Fibroblast of pulmonary artery (primary cell): ENCODE data around the gene CSGALNACT2.

Experiments used
- DNase-seq: peaks from one replicate; pipeline ENCODE4 v3.0.0-alpha.2; 2010; ENCODE audit warnings: low read depth
- H3K4me3 ChIP-seq: replicated peaks from 2 replicates; pipeline ENCODE4 v1.5.1; 2011; ENCODE audit warnings: low read depth, mild to moderate bottlenecking, control low read depth, low read length, moderate library complexity
- CTCF ChIP-seq: IDR thresholded peaks from 2 replicates; pipeline ENCODE4 v1.5.1; 2011; ENCODE audit warnings: mild to moderate bottlenecking, control low read depth, low read length, inconsistent platforms; ENCODE audit errors: missing control alignments

CSGALNACT2 gene

DNA sequence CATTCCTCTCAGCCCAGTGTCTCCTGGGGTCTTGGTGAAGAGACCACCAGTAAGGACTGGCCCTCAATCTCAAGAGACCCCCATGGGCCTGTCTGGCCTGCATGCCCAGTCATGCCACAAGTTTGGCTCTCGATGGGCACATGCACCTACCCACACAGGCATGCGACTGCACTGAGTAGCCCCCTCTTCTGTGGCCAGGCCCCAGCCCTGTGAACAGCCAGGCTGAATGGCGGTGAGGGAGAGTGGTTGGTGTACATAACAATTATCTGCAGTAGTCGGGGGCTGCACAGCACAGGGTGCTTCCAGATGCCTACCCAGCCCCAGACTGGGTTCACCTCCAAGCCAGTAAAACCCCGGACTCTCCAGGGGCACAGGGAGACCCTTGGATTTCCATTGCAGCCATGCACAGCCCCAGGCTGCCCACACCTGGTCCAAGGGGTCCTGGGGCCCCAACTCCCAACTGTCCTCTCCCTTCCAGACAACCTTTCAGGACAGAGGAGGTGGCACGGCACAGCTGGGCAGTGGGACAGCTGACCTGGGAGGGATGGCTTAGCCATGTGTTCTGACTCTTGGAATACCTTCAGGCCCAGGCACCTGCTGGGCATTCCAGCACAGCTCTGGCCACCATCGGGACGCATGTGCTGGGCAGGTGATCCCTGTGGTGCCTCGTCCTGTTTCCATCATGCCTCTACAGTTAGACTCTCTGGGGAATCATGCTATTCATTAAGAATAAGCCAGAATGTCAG, 21.0 kb upstream of the CSGALNACT2 start:
- no peak for DNase-seq
- H3K4me3 ChIP-seq = no peak overlapping the region
- TF ChIP-seq CTCF = no peak

- no peak for TF ChIP-seq CTCF
- no peak for DNase-seq
- no peak overlapping the region for H3K4me3 ChIP-seq
Measured at GRCh38 chr10:43117777-43118583, 20.3 kb upstream of the CSGALNACT2 start.

DNA sequence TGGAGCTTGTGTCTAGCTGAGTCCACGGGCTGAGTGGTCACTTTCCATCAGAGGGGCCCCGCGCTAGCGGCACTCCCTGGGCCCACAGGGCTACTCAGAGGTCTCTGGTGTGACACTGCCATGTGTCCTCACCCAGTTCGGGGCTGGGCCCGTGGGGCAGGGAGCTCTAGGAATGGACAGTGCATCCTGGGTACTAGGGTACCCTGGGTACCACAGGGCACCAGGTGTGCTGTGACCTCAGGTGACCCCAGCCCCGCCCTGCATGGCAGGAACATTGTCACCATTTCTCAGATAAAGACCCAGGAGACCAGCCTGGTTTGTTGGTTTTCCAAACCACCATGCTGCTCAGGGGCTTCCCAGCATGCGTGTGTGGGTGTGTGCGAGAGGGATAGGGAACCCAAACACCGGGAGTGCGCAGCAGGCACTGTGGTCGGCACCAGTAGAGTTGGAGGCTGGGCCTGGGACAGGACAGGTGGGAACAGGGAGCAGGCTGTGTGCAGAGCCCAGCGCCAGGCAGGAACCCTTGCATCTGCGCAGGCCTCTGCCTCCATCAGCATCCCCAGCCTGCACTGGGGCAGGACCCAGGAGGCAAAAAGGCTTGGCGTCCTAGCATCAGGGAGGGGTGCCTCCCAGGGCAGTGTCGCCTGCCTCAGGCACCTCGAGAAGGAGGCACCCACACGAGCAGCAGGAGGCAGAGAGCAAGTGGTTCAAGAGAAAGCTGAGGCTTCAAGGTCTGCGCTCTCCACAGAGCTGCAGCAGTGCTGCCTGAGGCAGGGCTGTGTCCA, 19.4 kb upstream of the CSGALNACT2 start:
- no peak for TF ChIP-seq CTCF
- no peak overlapping the region for H3K4me3 ChIP-seq
- no peak for DNase-seq

- no peak overlapping the region for H3K4me3 ChIP-seq
- TF ChIP-seq CTCF = no peak
- no peak for DNase-seq
Measured at GRCh38 chr10:43119416-43120115, 18.7 kb upstream of the CSGALNACT2 start.

GRCh38 chr10:43120116-43120928, 17.9 kb upstream of the CSGALNACT2 start:
- no peak for DNase-seq
- no peak overlapping the region for H3K4me3 ChIP-seq
- no peak for TF ChIP-seq CTCF

DNA sequence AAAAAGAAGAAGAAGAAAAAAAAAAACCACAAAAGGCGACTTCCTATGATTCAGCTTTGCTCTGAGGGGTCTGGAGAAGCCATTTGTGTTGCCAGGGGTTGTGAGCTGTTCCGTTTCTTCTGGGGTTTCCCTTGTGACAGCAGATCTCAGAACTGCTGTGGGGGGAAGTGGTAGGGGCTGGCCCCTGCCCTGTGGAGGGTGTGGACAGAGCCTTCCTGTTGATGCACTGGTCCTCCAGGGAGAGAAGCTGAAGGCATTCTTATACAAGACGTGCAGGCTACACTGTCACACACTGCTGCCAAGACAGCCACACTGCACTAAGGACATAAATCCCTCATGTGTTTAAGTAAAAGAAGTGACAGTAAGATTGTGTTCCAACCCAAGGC, 17.3 kb upstream of the CSGALNACT2 start:
- DNase-seq = no peak
- no peak overlapping the region for H3K4me3 ChIP-seq
- no peak for TF ChIP-seq CTCF
